ENCODE results near the gene AGMO.
A peak's percentile ranks its signal among the peaks of the same experiment; 100 is the strongest.

Gene AGMO

GRCh38 chr7:15561835-15562234 lies at the start of gene AGMO:
Gene AGMO (minus strand): TSS chr7:15562015.
- no peak within 1 kb of the TSS for H3K4me3 ChIP-seq (ENCODE audit: low read depth, low read length)
- peak; percentile 55 for DNase-seq (ENCODE audit: low read depth)

- H3K4me3 ChIP-seq (ENCODE audit: low read depth, low read length) = no peak overlapping the region
- DNase-seq (ENCODE audit: low read depth) = no peak
These were observed 48.7 kb upstream of the AGMO start for GRCh38 chr7:15610503-15610902.

GRCh38 chr7:15609287-15609686 lies 47.5 kb upstream of the AGMO start:
- H3K4me3 ChIP-seq (ENCODE audit: low read depth, low read length) = no peak overlapping the region
- DNase-seq (ENCODE audit: low read depth) = no peak

GRCh38 chr7:15607529-15608210 lies 45.9 kb upstream of the AGMO start:
- H3K4me3 ChIP-seq (ENCODE audit: low read depth, low read length) = no peak overlapping the region
- DNase-seq (ENCODE audit: low read depth) = no peak

- DNase-seq (ENCODE audit: low read depth) = no peak
- H3K4me3 ChIP-seq (ENCODE audit: low read depth, low read length) = no peak overlapping the region
These were observed 44.7 kb upstream of the AGMO start for GRCh38 chr7:15606561-15606960.

- no peak for DNase-seq (ENCODE audit: low read depth)
- H3K4me3 ChIP-seq (ENCODE audit: low read depth, low read length) = no peak overlapping the region
These were observed 42.4 kb upstream of the AGMO start for GRCh38 chr7:15604166-15604565.

DNA sequence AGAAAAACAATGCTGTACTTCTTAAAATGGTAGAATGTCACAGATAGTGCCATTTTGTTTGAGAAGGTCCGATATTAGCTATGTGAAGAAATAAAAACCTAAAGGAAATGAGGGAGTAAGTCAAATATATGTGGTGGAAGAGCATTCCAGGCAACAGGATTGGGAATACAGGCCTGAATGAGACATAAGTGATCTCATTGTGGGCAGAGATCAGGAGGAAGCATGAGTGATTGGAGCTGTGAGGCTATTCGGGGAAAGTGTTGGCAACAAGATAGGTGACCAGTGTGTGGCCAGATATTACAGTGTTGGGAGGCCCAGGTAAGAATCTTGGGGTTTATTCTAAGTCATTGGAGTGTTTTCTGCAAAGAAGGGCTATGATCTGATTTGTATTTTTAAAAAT lies 41.3 kb upstream of the AGMO start:
- no peak for DNase-seq (ENCODE audit: low read depth)
- no peak overlapping the region for H3K4me3 ChIP-seq (ENCODE audit: low read depth, low read length)

DNA sequence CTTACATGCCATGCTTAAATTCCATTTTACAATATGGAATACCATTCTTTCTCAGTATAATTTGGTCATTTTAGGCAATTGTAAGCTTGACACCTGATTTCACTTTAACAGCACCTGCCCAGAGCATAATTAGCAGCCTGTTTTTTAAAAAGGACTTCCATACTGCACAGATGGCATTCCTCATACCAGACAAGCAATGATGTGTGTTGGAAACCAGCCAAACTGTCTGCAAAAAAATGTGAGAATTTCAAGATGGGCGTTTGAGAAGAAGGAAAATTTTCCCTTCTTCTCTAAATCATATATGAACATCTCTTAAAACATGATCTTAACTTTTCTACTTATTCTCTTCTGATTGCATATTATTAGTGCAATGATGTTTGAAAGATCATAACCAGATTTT lies 40.4 kb upstream of the AGMO start:
- no peak for DNase-seq (ENCODE audit: low read depth)
- H3K4me3 ChIP-seq (ENCODE audit: low read depth, low read length) = no peak overlapping the region

- H3K4me3 ChIP-seq (ENCODE audit: low read depth, low read length) = no peak overlapping the region
- no peak for DNase-seq (ENCODE audit: low read depth)
These were observed 39.4 kb upstream of the AGMO start for GRCh38 chr7:15601175-15601574.

- DNase-seq (ENCODE audit: low read depth) = no peak
- H3K4me3 ChIP-seq (ENCODE audit: low read depth, low read length) = no peak overlapping the region
These were observed 38.5 kb upstream of the AGMO start for GRCh38 chr7:15600298-15600697.

- no peak for DNase-seq (ENCODE audit: low read depth)
- no peak overlapping the region for H3K4me3 ChIP-seq (ENCODE audit: low read depth, low read length)
These were observed 32.6 kb upstream of the AGMO start for GRCh38 chr7:15594461-15594860.

DNA sequence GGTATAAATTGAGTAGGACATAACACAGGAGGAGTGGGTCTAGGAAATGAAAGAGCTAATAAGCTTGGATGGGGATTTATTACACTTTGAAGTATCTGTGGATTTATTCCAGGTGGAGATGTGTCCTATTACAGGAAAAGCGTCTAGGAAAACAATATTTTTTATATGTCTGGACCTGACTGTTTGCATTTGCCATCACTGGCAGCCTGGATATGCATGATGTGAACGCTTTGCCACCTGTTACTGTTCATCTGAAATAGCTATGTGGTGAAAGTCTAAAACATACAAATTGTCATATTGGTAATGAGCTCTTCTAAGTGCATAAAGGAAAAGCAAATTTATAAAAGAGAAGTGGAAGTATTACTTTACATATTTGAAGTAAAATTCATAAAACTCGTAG lies 31.6 kb upstream of the AGMO start:
- no peak for DNase-seq (ENCODE audit: low read depth)
- no peak overlapping the region for H3K4me3 ChIP-seq (ENCODE audit: low read depth, low read length)

DNA sequence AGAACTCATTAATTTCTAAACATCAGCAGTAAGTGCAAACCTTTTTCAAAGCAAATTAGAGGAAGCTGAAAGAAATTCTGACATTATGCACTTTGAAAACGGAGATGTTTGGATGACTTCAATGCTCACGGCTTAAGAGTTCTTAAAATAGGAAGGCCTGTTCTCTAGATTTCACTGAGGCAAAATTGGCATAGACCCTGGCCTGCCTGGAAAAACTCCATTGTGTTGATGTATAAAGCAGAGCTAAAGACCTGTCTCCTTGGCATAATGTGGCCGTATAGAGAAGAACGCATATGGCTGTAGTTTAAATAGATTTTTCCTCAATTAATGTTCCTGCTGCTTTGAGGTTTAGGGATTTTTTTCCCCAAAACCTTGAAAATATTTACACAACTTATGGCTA lies 24.5 kb upstream of the AGMO start:
- no peak for DNase-seq (ENCODE audit: low read depth)
- H3K4me3 ChIP-seq (ENCODE audit: low read depth, low read length) = no peak overlapping the region

DNA sequence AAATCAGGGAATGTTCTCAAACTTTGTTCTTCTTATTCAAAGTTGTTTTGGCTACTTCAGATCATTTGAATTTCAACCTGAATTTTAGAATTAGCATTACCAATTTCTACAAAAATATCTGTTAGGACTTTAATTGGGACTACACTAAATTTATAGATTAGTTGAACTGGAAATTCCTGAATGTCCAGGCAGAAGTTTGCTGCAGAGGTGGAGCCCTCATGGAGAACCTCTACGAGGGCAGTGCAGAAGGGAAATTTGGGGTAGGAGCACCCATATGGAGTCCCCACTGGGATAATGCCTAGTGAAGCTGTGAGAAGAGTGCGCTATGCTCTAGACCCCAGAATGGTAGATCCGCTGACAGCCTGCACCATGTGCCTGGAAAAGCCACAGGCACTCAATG lies 22.8 kb upstream of the AGMO start:
- no peak overlapping the region for H3K4me3 ChIP-seq (ENCODE audit: low read depth, low read length)
- DNase-seq (ENCODE audit: low read depth) = no peak

GRCh38 chr7:15582773-15583172 lies 21.0 kb upstream of the AGMO start:
- H3K4me3 ChIP-seq (ENCODE audit: low read depth, low read length) = no peak overlapping the region
- no peak for DNase-seq (ENCODE audit: low read depth)

DNA sequence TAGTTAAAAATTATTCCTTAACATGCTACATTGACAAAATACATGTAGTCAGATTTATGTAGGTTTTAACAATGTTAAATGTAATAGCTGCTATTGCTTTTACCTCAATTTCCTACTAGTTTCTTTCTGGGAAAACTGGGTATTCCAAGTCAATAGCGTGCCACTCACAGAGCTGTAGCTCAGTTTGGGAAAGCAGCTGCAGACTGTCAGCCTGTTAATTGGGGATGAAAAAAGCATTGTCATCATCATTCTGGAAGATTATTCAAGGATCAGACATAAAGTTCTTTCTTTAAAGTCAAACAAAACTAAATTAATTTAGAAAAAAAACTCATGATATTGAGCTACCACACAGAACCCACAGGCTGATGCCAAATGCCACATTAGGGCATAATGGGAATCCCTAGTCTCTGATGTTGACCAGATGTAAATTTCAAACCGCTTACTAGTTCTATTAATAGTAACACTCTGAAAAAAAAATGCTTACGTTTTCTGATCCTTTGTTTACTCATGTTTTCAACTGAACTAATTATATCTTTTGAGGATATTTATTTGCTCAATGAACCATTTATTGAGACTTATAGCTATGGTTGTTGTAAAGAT lies 19.6 kb upstream of the AGMO start:
- no peak overlapping the region for H3K4me3 ChIP-seq (ENCODE audit: low read depth, low read length)
- no peak for DNase-seq (ENCODE audit: low read depth)

DNA sequence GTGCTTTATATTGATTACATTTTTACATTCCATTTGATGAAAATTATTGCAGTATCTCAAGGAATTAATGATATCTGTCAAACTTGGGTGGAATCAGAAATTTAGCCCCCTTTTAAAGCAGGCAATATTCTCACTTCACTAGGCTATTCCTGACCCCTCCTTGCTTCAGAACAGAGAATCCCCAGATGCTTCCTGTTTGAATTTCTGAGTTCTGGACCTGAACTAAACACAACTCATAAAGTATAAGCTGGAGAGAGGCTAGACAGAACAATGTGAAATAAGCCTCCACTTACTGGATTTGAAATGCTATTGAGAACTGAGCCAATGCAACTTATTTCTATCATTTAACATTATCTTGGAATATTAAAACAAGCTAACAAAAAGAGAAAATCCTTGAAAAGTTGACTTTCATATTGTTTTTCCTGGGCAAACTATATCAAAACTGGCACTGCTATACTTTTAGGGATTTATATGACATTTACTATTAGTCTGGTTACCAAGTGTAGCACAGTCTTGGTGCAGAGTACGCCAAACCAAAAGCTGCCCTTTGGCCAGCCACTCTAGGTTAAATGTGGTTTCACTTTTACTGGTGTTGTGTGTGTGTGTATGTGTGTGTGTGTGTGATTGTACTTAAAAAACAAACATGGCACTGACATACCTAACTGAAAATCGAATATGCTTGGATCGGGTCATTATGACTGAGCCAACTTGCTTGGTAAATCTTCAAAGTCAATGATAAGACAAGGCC lies 19.0 kb upstream of the AGMO start:
- H3K4me3 ChIP-seq (ENCODE audit: low read depth, low read length) = no peak overlapping the region
- no peak for DNase-seq (ENCODE audit: low read depth)

- DNase-seq (ENCODE audit: low read depth) = no peak
- H3K4me3 ChIP-seq (ENCODE audit: low read depth, low read length) = no peak overlapping the region
These were observed 15.8 kb upstream of the AGMO start for GRCh38 chr7:15577600-15577999.

DNA sequence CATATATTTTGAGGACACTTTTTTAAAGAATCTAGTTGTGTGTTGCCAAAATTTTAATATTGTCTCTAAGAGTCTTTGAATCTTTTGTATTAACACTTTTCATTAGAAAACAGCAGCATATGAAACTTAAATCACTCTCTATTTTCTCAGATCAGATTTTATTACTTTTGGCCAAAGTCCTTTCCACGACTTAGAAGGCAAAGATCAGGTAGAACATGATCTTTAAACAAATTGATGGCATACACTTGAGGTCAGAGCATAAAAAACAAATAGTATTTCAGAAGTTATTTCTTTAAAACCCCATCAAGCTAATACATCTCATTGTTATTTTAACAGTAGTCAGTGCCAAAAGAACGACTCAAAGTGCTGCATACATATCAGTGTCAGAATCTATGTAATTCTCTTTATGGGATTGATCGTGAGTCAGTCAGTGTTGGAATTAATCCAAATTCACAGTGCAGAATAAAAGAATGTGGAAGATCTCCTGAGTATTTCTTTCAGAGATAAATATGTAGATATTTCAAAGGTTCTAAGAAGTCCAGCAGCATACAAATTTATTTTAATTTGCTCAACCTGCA lies 9.6 kb upstream of the AGMO start:
- peak; percentile 81 for DNase-seq (ENCODE audit: low read depth)
- H3K4me3 ChIP-seq (ENCODE audit: low read depth, low read length) = no peak overlapping the region

DNA sequence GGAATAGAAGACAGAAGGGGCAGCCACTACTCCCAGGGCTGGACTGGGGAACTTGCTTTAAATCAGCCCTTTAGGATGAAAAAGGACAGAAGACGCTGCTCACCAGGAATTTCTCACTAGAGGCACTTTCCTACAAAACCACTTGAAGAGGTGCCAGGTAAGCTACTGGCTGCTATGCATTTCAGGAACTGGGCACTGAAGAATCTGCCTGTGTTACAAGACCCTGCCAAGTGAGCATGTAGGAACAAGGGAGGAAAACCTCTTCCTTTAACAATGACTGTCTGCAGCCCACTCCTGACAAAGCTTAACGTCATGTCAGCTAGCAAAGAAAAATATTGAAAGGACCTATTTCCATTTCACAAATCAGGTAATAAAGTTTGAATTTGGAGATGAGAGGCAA lies 5.8 kb upstream of the AGMO start:
- no peak overlapping the region for H3K4me3 ChIP-seq (ENCODE audit: low read depth, low read length)
- no peak for DNase-seq (ENCODE audit: low read depth)

DNA sequence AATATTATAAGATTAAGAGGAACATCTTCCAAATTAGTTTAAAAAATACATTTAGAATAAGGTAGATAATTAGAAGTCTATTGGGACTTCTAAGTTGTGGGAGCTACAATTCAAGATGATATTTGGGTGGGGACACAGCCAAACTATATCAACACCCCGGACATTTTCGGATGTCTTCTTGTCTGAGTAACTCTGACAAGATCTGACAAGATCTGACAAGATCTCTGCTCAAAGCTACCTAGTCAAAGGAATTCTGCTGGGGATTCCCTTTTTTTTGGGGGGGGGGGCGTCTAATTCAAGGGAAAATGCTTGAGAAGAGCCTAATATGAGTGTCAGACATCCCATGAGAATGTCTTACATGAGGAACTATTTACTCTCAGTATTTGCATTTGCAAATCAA lies 5.2 kb upstream of the AGMO start:
- no peak overlapping the region for H3K4me3 ChIP-seq (ENCODE audit: low read depth, low read length)
- no peak for DNase-seq (ENCODE audit: low read depth)
